Astrocyte (in vitro differentiated cells and primary cell): ENCODE data around the gene STX16. TPM values are rescaled to one million over a fixed set of nuclear protein-coding genes. Genes with fewer than 3 reads are reported as not detected.

Experiments used
- DNase-seq: peaks from one replicate; pipeline ENCODE4 v3.0.0-alpha.2; 2010; ENCODE audit warnings: low read depth
- FAIRE-seq: peaks from 2 replicates; lab custom pipeline; 2011; peaks lifted over from hg19 to GRCh38; lab: Jason Lieb, UNC
- H2AFZ ChIP-seq: 2 replicates; pipeline ENCODE4 v1.6.0; 2012; ENCODE audit warnings: low read depth, low read length, inconsistent platforms
- H3K27ac ChIP-seq: 2 replicates; pipeline ENCODE4 v1.5.1; 2011; ENCODE audit warnings: low read depth, low read length, inconsistent platforms
- H3K27me3 ChIP-seq: 2 replicates; pipeline ENCODE4 v1.6.0; 2011; ENCODE audit warnings: low read length, inconsistent platforms; ENCODE audit not compliant: insufficient read depth
- H3K36me3 ChIP-seq: 2 replicates; pipeline ENCODE4 v1.5.1; 2011; ENCODE audit warnings: low read length, inconsistent platforms; ENCODE audit not compliant: insufficient read depth
- H3K4me1 ChIP-seq: 2 replicates; pipeline ENCODE4 v1.5.1; 2011; ENCODE audit warnings: low read length, inconsistent platforms; ENCODE audit not compliant: insufficient read depth
- H3K4me2 ChIP-seq: 2 replicates; pipeline ENCODE4 v1.6.0; 2012; ENCODE audit warnings: low read length, inconsistent platforms
- H3K4me3 ChIP-seq: 2 replicates; pipeline ENCODE4 v1.5.1; 2011; ENCODE audit warnings: low read depth, mild to moderate bottlenecking, low read length, inconsistent platforms; ENCODE audit not compliant: insufficient read depth
- H3K79me2 ChIP-seq: 2 replicates; pipeline ENCODE4 v1.6.0; 2012; ENCODE audit warnings: mild to moderate bottlenecking, low read length, inconsistent platforms; ENCODE audit not compliant: insufficient read depth
- H3K9ac ChIP-seq: 2 replicates; pipeline ENCODE4 v1.6.0; 2012; ENCODE audit warnings: mild to moderate bottlenecking, low read length, inconsistent platforms
- H3K9me3 ChIP-seq: 2 replicates; pipeline ENCODE4 v1.5.1; 2012; ENCODE audit warnings: low read depth, mild to moderate bottlenecking, low read length, inconsistent platforms; ENCODE audit not compliant: insufficient read depth
- H4K20me1 ChIP-seq: 2 replicates; pipeline ENCODE4 v1.6.0; 2012; ENCODE audit warnings: low read length, inconsistent platforms; ENCODE audit not compliant: insufficient read depth
- H3K27ac Mint-ChIP-seq: one replicate; pipeline ENCODE4 v1.8.0; 2021; ENCODE audit warnings: mild to moderate bottlenecking, mixed read lengths; ENCODE audit not compliant: unreplicated experiment
- H3K27me3 Mint-ChIP-seq: one replicate; pipeline ENCODE4 v1.8.0; 2021; ENCODE audit warnings: low read depth, mixed read lengths; ENCODE audit not compliant: unreplicated experiment
- H3K36me3 Mint-ChIP-seq: one replicate; pipeline ENCODE4 v1.8.0; 2021; ENCODE audit warnings: low read depth, mixed read lengths; ENCODE audit not compliant: unreplicated experiment
- H3K4me1 Mint-ChIP-seq: one replicate; pipeline ENCODE4 v1.8.0; 2021; ENCODE audit warnings: low read depth, mixed read lengths; ENCODE audit not compliant: unreplicated experiment
- H3K4me3 Mint-ChIP-seq: one replicate; pipeline ENCODE4 v1.8.0; 2021; ENCODE audit warnings: mild to moderate bottlenecking, moderate library complexity, mixed read lengths; ENCODE audit not compliant: unreplicated experiment
- H3K9me3 Mint-ChIP-seq: one replicate; pipeline ENCODE4 v1.8.0; 2021; ENCODE audit warnings: mild to moderate bottlenecking, mixed read lengths; ENCODE audit not compliant: unreplicated experiment
- CTCF ChIP-seq: IDR thresholded peaks from 2 replicates; pipeline ENCODE4 v1.5.1; 2011; ENCODE audit warnings: low read depth, mild to moderate bottlenecking, inconsistent platforms, low read length, moderate library complexity; ENCODE audit not compliant: insufficient read depth
- EZH2 ChIP-seq: IDR thresholded peaks from 2 replicates; pipeline ENCODE4 v1.6.1; 2012; ENCODE audit warnings: mild to moderate bottlenecking, low read length, inconsistent platforms; ENCODE audit not compliant: insufficient read depth
- total RNA-seq: library from RNA; stranded (reverse); gene quantifications from 2 replicates; pipeline ENCODE4 v1.2.1, GENCODE V29; 2021

The STX16 gene
- total RNA-seq, 1 donor from 2014 or later = 59.3 TPM

- Mint-ChIP-seq H3K4me1 (no peaks in the 10 kb centered on the region), H3K27ac (no peak overlapping the region), H3K9me3 (peaks cover 7% of the 10 kb centered on the region), H3K36me3 (no peaks in the 10 kb centered on the region), H3K4me3 (no peak overlapping the region), H3K27me3 (peaks cover 12% of the 10 kb centered on the region)
- DNase-seq = no peak
- TF ChIP-seq EZH2 (no peak), CTCF (no peak)
- H3K4me1 ChIP-seq = no peaks in the 10 kb centered on the region
- H3K9me3 ChIP-seq = no peaks in the 10 kb centered on the region
- no peak overlapping the region for H3K27ac ChIP-seq
- FAIRE-seq = no peak
- no peak overlapping the region for H3K4me2 ChIP-seq
- no peaks in the 10 kb centered on the region for H3K36me3 ChIP-seq
- no peak overlapping the region for H3K9ac ChIP-seq
- H3K79me2 ChIP-seq = no peaks in the 10 kb centered on the region
- H3K27me3 ChIP-seq = peaks cover 2% of the 10 kb centered on the region
- no peak overlapping the region for H3K4me3 ChIP-seq
- H4K20me1 ChIP-seq = no peaks in the 10 kb centered on the region
- H2AFZ ChIP-seq = no peak overlapping the region
Measured at GRCh38 chr20:58611236-58612030, 39.6 kb upstream of the STX16 start.

DNA sequence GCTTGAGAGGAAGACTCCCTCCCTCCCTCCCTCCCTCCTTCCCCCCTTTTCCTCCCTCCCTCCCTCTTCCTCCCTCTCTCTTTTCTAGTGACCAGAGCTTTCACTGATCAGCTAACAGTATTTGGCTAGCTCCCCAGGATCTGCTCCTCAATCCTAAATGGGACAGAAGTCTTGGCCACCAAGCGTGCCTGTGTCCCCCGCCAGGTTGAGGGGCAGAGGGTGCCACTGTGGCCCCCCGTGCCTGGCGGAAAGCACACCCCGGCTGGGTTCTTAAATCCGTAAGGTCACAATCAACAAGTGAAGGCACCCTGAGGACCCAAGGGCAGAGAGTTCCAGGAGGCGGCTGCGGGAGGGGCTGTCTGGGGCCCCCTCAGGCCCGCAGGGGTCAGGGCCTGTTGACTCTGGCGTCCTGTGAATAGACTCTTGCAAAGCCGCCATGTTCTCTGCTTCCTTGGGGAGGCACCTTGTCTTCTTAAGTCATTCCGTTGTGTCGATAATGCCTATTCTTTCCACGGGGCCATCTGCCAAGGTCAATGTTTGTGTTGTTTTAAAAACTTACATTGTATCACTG is 38.9 kb upstream of the STX16 start:
- DNase-seq (peak; percentile 16), FAIRE-seq (no peak)
- no peak overlapping the region for H3K4me3 Mint-ChIP-seq
- no peaks in the 10 kb centered on the region for H3K4me1 Mint-ChIP-seq
- Histone ChIP-seq H3K4me1 (no peaks in the 10 kb centered on the region), H3K36me3 (no peaks in the 10 kb centered on the region), H3K4me2 (no peak overlapping the region), H3K9ac (no peak overlapping the region), H3K27ac (no peak overlapping the region), H3K4me3 (no peak overlapping the region), H2AFZ (peak overlapping the region; percentile 18), H3K27me3 (peaks cover 2% of the 10 kb centered on the region), H4K20me1 (no peaks in the 10 kb centered on the region), H3K9me3 (peaks cover 5% of the 10 kb centered on the region), H3K79me2 (no peaks in the 10 kb centered on the region)
- TF ChIP-seq CTCF = no peak
- no peak for TF ChIP-seq EZH2
- H3K36me3 Mint-ChIP-seq = no peaks in the 10 kb centered on the region
- peaks cover 12% of the 10 kb centered on the region for H3K27me3 Mint-ChIP-seq
- peaks cover 9% of the 10 kb centered on the region for H3K9me3 Mint-ChIP-seq
- H3K27ac Mint-ChIP-seq = no peak overlapping the region
